ENCODE measurements around the gene ZNF732.

The ZNF732 gene

GRCh38 chr4:236028-236427 is 69.2 kb downstream of the ZNF732 start:
- Histone ChIP-seq H3K36me3 (ENCODE audit: insufficient read depth, low read length) (no peaks in the 10 kb centered on the region), H3K9me2 (ENCODE audit: low read depth, low read length) (no peaks in the 10 kb centered on the region), H3K9me3 (ENCODE audit: low read length) (no peaks in the 10 kb centered on the region), H3K27me3 (ENCODE audit: insufficient read depth, low read length) (no peaks in the 10 kb centered on the region), H3K4me1 (ENCODE audit: insufficient read depth, low read length, severe bottlenecking) (no peaks in the 10 kb centered on the region), H3K4me3 (ENCODE audit: low read depth, low read length, poor library complexity, severe bottlenecking) (no peak overlapping the region), H4K20me1 (ENCODE audit: insufficient read depth, low read length) (no peaks in the 10 kb centered on the region), H3K9ac (ENCODE audit: low read length) (no peak overlapping the region), H3K4me2 (ENCODE audit: low read length) (no peak overlapping the region), H3K79me2 (ENCODE audit: insufficient read depth, low read length) (no peaks in the 10 kb centered on the region), H3K27ac (ENCODE audit: low read depth, low read length, poor library complexity, severe bottlenecking) (no peak overlapping the region), H3F3A (ENCODE audit: insufficient read depth, low read length) (no peaks in the 10 kb centered on the region), H2AFZ (ENCODE audit: low read length) (no peak overlapping the region)
- TF ChIP-seq EZH2 (IDR thresholded peaks at IDR 0.05; ENCODE audit: borderline replicate concordance, low read length): no peak
- TF ChIP-seq, protein P1, sequence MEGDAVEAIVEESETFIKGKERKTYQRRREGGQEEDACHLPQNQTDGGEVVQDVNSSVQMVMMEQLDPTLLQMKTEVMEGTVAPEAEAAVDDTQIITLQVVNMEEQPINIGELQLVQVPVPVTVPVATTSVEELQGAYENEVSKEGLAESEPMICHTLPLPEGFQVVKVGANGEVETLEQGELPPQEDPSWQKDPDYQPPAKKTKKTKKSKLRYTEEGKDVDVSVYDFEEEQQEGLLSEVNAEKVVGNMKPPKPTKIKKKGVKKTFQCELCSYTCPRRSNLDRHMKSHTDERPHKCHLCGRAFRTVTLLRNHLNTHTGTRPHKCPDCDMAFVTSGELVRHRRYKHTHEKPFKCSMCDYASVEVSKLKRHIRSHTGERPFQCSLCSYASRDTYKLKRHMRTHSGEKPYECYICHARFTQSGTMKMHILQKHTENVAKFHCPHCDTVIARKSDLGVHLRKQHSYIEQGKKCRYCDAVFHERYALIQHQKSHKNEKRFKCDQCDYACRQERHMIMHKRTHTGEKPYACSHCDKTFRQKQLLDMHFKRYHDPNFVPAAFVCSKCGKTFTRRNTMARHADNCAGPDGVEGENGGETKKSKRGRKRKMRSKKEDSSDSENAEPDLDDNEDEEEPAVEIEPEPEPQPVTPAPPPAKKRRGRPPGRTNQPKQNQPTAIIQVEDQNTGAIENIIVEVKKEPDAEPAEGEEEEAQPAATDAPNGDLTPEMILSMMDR (IDR thresholded peaks at IDR 0.05; ENCODE audit: low read length): no peak

DNA sequence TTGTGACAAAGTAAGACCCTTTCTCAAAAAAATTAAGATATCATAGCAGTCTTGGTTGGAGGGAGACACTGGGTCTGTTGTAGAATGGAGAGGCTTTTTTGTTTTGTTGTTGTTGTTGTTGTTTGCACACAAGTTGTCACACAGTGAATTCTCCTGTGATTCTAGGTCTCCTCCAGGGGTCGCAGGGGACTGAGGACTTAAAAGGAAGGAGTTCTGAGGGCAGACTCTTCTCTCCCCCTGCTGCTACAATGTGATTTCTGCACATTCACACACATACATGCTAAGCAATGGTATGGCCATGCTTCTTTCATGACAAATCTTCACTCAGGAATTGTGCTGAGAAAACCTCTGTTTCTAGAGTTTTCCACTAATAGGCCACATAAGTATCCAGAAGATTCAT is 71.1 kb downstream of the ZNF732 start:
- H3K36me3 ChIP-seq (ENCODE audit: insufficient read depth, low read length): no peaks in the 10 kb centered on the region
- no peaks in the 10 kb centered on the region for H3K9me3 ChIP-seq (ENCODE audit: low read length)
- H3K4me1 ChIP-seq (ENCODE audit: insufficient read depth, low read length, severe bottlenecking): no peaks in the 10 kb centered on the region
- no peak overlapping the region for H3K9ac ChIP-seq (ENCODE audit: low read length)
- no peak overlapping the region for H3K4me3 ChIP-seq (ENCODE audit: low read depth, low read length, poor library complexity, severe bottlenecking)
- no peaks in the 10 kb centered on the region for H3F3A ChIP-seq (ENCODE audit: insufficient read depth, low read length)
- H3K27ac ChIP-seq (ENCODE audit: low read depth, low read length, poor library complexity, severe bottlenecking): no peak overlapping the region
- no peak for TF ChIP-seq EZH2 (IDR thresholded peaks at IDR 0.05; ENCODE audit: borderline replicate concordance, low read length)
- TF ChIP-seq, protein P1 (IDR thresholded peaks at IDR 0.05; ENCODE audit: low read length): no peak
- H4K20me1 ChIP-seq (ENCODE audit: insufficient read depth, low read length): no peaks in the 10 kb centered on the region
- no peaks in the 10 kb centered on the region for H3K9me2 ChIP-seq (ENCODE audit: low read depth, low read length)
- H2AFZ ChIP-seq (ENCODE audit: low read length): no peak overlapping the region
- no peaks in the 10 kb centered on the region for H3K27me3 ChIP-seq (ENCODE audit: insufficient read depth, low read length)
- H3K79me2 ChIP-seq (ENCODE audit: insufficient read depth, low read length): no peaks in the 10 kb centered on the region
- no peak overlapping the region for H3K4me2 ChIP-seq (ENCODE audit: low read length)

- Histone ChIP-seq H3K4me3 (ENCODE audit: low read depth, low read length, poor library complexity, severe bottlenecking) (no peak overlapping the region), H3K27me3 (ENCODE audit: insufficient read depth, low read length) (no peaks in the 10 kb centered on the region), H4K20me1 (ENCODE audit: insufficient read depth, low read length) (no peaks in the 10 kb centered on the region), H3K9ac (ENCODE audit: low read length) (no peak overlapping the region), H2AFZ (ENCODE audit: low read length) (no peak overlapping the region), H3K4me2 (ENCODE audit: low read length) (no peak overlapping the region), H3K4me1 (ENCODE audit: insufficient read depth, low read length, severe bottlenecking) (no peaks in the 10 kb centered on the region), H3K9me3 (ENCODE audit: low read length) (no peaks in the 10 kb centered on the region), H3K27ac (ENCODE audit: low read depth, low read length, poor library complexity, severe bottlenecking) (no peak overlapping the region), H3K79me2 (ENCODE audit: insufficient read depth, low read length) (no peaks in the 10 kb centered on the region), H3K36me3 (ENCODE audit: insufficient read depth, low read length) (no peaks in the 10 kb centered on the region), H3K9me2 (ENCODE audit: low read depth, low read length) (no peaks in the 10 kb centered on the region), H3F3A (ENCODE audit: insufficient read depth, low read length) (no peaks in the 10 kb centered on the region)
- TF ChIP-seq, protein P1 (IDR thresholded peaks at IDR 0.05; ENCODE audit: low read length): no peak
These were observed 81.3 kb downstream of the ZNF732 start for GRCh38 chr4:223913-224497.

All from OCI-LY1 (cell line).